Measurements from ENCODE around the gene UROS. TPM values are rescaled to one million over a fixed set of nuclear protein-coding genes. Genes with fewer than 3 reads are reported as not detected.

Gene UROS
- total RNA-seq, 1 experiment from 2014 or later, result 48.7 TPM

- H3K36me3 Mint-ChIP-seq, result peaks cover 44% of the 10 kb centered on the region
- no peaks in the 10 kb centered on the region for H3K27me3 Mint-ChIP-seq (ENCODE audit: low read depth)
- no peak overlapping the region for H3K4me3 Mint-ChIP-seq
- CTCF ChIA-PET, result no interaction called here
- ATAC-seq (no peak), DNase-seq (ENCODE audit: low spot score) (no peak)
- H3K27ac Mint-ChIP-seq, result no peak overlapping the region
- no peaks in the 10 kb centered on the region for H3K4me1 Mint-ChIP-seq
- POLR2A ChIA-PET, result no interaction called here
- TF ChIP-seq TEAD1 (CRISPR knock-in tag; IDR thresholded peaks at IDR 0.05) (no peak), AR (CRISPR knock-in tag; IDR thresholded peaks at IDR 0.05) (no peak), ZNF317 (CRISPR knock-in tag; IDR thresholded peaks at IDR 0.05; ENCODE audit: borderline replicate concordance, low read depth) (no peak), ESRRA (CRISPR knock-in tag; IDR thresholded peaks at IDR 0.05; ENCODE audit: borderline replicate concordance) (no peak), USF1 (CRISPR knock-in tag; IDR thresholded peaks at IDR 0.05) (no peak)
- 0 out of 2 replicates have a peak, but pooled peaks cover 3% of the 10 kb centered on the region for H3K9me3 Mint-ChIP-seq
These were observed 25.3 kb upstream of the UROS start for GRCh38 chr10:125848371-125848770.

- no peaks in the 10 kb centered on the region for H3K4me1 Mint-ChIP-seq
- ATAC-seq (no peak), DNase-seq (ENCODE audit: low spot score) (no peak)
- POLR2A ChIA-PET, result no interaction called here
- H3K27ac Mint-ChIP-seq, result no peak overlapping the region
- no peak overlapping the region for H3K4me3 Mint-ChIP-seq
- H3K36me3 Mint-ChIP-seq, result peaks cover 38% of the 10 kb centered on the region
- H3K9me3 Mint-ChIP-seq, result 0 out of 2 replicates have a peak, but pooled peaks cover 3% of the 10 kb centered on the region
- CTCF ChIA-PET, result no interaction called here
- no peaks in the 10 kb centered on the region for H3K27me3 Mint-ChIP-seq (ENCODE audit: low read depth)
- TF ChIP-seq GRHL2 (CRISPR knock-in tag; IDR thresholded peaks at IDR 0.05; ENCODE audit: insufficient replicate concordance, severe bottlenecking), result no peak
- TF ChIP-seq ZMAT4 (CRISPR knock-in tag; IDR thresholded peaks at IDR 0.05), result no peak
- no peak for TF ChIP-seq IRF1 (CRISPR knock-in tag; IDR thresholded peaks at IDR 0.05)
- TF ChIP-seq STAT6 (CRISPR knock-in tag; conservative IDR thresholded peaks at IDR 0.05; ENCODE audit: low read depth), result no peak
- TF ChIP-seq TCF7 (CRISPR knock-in tag; IDR thresholded peaks at IDR 0.05; ENCODE audit: low read depth), result no peak
- TF ChIP-seq HMGXB4 (CRISPR knock-in tag; IDR thresholded peaks at IDR 0.05), result no peak
- TF ChIP-seq FOXJ3 (CRISPR knock-in tag; IDR thresholded peaks at IDR 0.05; ENCODE audit: borderline replicate concordance), result no peak
- no peak for TF ChIP-seq ZNF138 (CRISPR knock-in tag; conservative IDR thresholded peaks at IDR 0.05)
- no peak for TF ChIP-seq ZNF532 (CRISPR knock-in tag; IDR thresholded peaks at IDR 0.05; ENCODE audit: borderline replicate concordance)
- TF ChIP-seq OVOL2 (CRISPR knock-in tag; IDR thresholded peaks at IDR 0.05; ENCODE audit: borderline replicate concordance), result no peak
- TF ChIP-seq AFF4 (CRISPR knock-in tag; IDR thresholded peaks at IDR 0.05; ENCODE audit: borderline replicate concordance), result no peak
- no peak for TF ChIP-seq NFYB (CRISPR knock-in tag; conservative IDR thresholded peaks at IDR 0.05; ENCODE audit: low read depth)
These were observed 23.8 kb upstream of the UROS start for GRCh38 chr10:125846894-125847293.

Data from WTC11 (cell line).